HG02798 (cell line): Measurements from ENCODE around the gene OR51B5.
"Not testable (repeated sequence)": the region's sequence is repeated elsewhere in the genome, so short reads cannot be mapped to it uniquely, and the experiment has no call there.

Source experiments
- ATAC-seq: cut with Tn5 transposase; IDR thresholded peaks from one replicate; pipeline ENCODE4 v1.9.1; 2021; ENCODE audit warnings: mild to moderate bottlenecking; ENCODE audit not compliant: unreplicated experiment, poor library complexity

The OR51B5 gene

DNA sequence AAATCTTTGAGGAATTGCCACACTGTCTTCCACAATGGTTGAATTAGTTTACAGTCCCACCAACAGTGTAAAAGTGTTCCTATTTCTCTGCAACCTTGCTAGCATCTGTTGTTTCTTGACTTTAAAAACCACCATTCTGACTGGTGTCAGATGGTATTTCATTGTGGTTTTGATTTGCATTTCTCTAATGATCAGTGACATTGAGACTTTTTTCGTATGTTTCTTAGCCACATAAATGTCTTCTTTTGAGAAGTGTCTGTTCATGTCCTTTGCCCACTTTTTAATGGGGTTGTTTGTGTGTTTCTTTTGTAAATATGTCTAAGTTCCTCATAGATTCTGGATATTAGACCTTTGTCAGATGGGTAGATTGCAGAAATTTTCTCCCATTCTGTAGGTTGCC is 6.1 kb downstream of the OR51B5 start:
- not testable (repeated sequence) for ATAC-seq

DNA sequence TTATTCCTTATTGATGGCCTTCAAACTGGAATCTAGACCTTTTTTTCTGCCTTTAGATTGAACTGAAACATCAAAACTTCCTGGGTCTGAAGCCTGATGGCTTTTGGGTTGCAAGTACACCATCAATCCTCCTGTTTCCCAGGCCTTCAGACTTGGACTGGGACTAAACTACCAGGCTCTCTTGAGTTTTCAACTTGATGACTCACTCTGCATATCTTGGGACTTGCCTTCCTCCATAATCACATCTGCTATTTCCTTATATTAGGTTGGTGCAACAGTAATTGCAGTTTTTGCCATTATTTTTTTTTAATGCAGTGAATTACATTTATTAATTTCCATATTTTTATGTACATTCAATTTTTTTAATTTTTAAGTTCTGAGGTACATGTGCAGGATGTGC is 7.0 kb downstream of the OR51B5 start:
- ATAC-seq = no peak

DNA sequence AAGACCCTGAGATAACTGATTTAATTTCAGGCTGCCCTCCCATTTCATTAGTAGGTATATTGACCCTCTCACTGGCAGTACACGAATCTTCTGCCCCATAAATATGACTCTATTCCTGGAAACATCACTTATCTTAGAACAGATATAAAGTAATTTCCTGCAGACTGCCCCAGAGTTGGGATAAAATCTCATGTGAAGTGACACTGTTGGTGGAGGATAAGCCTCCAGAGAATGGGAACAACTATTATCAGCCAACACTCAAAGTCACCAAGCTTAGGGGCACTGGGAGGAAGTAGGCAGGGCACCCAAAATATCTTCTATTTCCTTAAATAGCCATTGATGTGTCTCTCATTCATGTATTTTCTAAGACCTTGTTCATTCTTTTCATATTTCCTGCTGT is 8.2 kb downstream of the OR51B5 start:
- ATAC-seq = no peak

- ATAC-seq = no peak
These were observed 19.1 kb downstream of the OR51B5 start, which contains the start of gene OR51B2 for GRCh38 chr11:5324197-5324596. TSS of gene OR51B2 (minus strand) at chr11:5324297. CDS start at chr11:5324297, 0 bp downstream.

GRCh38 chr11:5317292-5317691 is 26.0 kb downstream of the OR51B5 start:
- no peak for ATAC-seq

DNA sequence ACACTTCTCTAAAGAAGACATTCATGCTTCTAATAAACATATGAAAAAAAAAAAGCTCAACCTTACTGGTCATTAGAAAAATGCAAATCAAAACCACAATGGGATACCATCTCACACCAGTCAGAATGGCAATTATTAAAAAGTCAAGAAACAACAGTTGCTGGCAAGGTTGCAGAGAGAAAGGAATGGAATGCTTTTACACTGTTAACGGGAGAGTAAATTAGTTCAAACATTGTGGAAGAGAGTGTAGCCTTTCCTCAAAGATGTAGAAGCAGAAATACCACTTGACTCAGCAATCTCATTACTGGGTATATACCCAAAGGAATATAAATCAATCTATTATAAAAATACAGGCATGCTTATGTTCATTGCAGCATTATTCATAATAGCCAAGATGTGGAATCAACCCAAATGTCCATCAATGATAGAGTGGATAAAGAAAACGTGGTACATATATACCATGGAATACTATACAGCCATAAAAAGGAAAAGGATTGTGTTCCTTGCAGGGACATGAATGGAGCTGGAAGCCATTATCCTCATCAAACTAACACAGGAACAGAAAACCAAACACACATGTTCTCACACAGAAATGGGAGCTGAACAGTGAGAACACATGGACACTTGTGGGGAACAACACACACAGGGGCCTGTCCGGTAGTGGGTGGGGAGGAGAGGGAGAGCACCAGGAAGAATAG is 29.8 kb downstream of the OR51B5 start:
- ATAC-seq = not testable (repeated sequence)

GRCh38 chr11:5310423-5310822 is 32.9 kb downstream of the OR51B5 start:
- ATAC-seq = no peak

GRCh38 chr11:5307256-5308019 is 35.9 kb downstream of the OR51B5 start:
- no peak for ATAC-seq

DNA sequence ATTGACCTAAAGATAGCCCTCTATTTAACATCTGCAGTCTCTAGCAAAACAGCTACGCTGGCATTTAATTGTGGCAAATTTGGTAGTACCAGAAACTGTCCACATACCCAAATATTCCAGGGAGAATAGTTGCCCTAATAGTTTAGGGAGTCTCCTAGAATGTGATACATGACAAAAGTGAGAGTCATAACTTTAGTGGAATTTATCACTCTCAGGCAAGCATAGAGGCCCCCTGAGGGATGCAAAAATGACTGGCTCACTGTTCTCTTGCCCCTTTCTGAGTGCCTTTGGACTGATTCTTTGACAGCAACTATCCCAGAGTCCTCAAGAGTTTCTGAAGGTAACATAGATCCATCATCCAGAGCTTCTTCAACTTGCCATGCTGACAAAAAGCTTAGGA is 39.3 kb downstream of the OR51B5 start:
- no peak for ATAC-seq

DNA sequence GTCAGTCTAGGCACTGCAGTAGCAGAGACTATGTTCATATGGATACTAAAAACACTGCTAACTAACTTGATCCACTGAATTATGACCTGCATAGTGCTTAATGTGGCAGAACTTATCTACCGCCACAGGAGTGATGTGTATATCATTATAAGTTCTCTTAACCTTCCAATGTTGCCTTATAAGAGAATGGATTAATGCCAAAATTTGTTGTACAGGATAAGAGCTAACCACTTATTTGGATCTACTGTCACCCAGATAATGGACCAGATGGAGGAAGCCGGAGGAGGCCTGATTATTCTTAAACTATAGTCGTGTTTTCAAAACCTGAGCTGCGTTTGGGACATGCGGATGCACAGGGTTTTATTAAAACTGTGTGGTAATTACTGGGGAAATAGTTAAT is 39.7 kb downstream of the OR51B5 start:
- no peak for ATAC-seq

DNA sequence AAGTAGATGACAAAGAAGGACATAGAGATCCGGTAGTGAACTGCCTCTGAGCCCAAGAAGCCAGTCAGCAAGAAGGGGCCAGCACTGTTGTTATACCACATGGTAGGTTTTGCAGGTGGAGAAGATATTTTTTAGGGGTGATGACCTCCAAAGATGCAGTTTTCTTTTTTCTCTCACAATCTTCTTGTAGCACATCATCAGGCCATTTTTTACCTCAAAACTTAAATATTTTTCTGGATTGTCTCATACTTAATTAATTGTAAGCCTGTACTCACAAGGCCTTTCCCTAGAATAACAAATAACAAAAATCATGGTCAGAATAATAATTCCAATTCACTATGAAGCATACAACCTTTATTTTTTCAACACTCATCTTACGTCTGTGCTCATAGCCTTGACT is 41.5 kb downstream of the OR51B5 start, which contains the start of gene OR51B4:
Gene OR51B4, minus strand, starts transcription at position 101 of the 400 bp plus-strand sequence. Its CDS starts 0 bp downstream, at position 101.
- ATAC-seq = no peak

GRCh38 chr11:5300251-5300650 is 43.1 kb downstream of the OR51B5 start:
- no peak for ATAC-seq

- ATAC-seq = no peak
These were observed 44.9 kb downstream of the OR51B5 start for GRCh38 chr11:5298451-5298850.

DNA sequence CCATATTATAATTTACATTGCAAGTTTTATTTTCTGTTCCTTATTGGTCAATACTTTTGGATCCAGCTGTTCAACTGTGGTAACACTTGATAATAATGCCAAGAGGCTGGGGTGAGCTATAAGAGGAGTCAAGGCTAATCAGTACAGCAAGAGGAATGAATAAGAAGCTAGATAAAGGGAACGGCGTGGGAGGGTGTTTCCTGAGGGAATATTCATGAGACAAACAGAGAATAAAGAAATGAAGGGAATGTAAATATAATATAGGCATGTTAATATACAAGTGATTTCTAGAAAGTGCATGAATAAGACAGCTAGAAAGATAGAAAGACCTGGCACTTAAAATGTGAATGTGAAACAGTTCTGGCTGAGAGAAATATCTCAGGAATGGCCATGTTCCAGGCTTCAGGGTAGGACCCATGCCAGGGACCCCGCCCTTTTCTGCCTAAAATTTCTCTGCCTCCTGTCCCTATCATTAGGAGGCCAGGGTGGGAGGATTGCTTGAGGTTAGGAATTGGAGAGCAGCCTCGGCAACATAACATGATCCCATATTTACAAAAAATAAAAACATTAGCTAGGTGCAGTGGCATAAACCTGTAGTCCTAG is 45.5 kb downstream of the OR51B5 start:
- no peak for ATAC-seq

- ATAC-seq = not testable (repeated sequence)
These were observed 48.9 kb downstream of the OR51B5 start for GRCh38 chr11:5294342-5294995.

DNA sequence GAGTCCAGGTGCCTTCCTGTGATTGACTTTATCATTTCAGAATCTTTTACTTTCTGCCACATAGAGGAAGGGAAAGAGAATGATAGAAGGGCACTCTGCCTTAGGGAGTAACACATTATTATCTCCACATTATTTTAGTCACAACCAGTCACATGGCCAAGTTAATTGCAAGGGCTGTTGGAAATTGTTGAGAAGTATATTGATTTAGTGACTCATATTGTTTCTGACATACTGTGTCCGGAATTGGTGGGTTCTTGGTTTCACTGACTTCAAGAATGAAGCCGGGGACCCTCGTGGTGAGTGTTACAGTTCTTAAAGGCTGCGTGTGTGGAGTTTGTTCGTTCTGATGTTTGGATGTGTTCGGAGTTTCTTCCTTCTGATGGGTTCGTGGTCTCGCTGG is 50.3 kb downstream of the OR51B5 start:
- no peak for ATAC-seq
